CD4-positive, alpha-beta memory T cell (primary cell): ENCODE data around the gene PRAME. TPM values are rescaled to one million over a fixed set of nuclear protein-coding genes. Genes with fewer than 3 reads are reported as not detected.
A peak's percentile ranks its signal among the peaks of the same experiment; 100 is the strongest.
"Not testable (repeated sequence)": the region's sequence is repeated elsewhere in the genome, so short reads cannot be mapped to it uniquely, and the experiment has no call there.

Experiments used
- CTCF ChIA-PET: fragments of 350-600 bp; sonication (Branson Sonifier 250); formaldehyde crosslinking; loops from one replicate; lab custom pipeline; 2021; ENCODE audit warnings: inconsistent platforms; ENCODE audit not compliant: partially characterized antibody; lab: Charles Lee
- POLR2A ChIA-PET: fragments of 350-600 bp; sonication (Branson Sonifier 250); formaldehyde crosslinking; loops from one replicate; lab custom pipeline; 2021; ENCODE audit not compliant: partially characterized antibody; lab: Charles Lee
- DNase-seq, 5 donors: peaks; one replicate each; pipeline versions ENCODE4 v3.0.0 to v3.0.0-alpha.2; 2020 to 2022; ENCODE audit warnings: mixed read lengths in 1 of 5
- H3K27ac ChIP-seq: one replicate; pipeline ENCODE4 v1.7.0; 2013; ENCODE audit warnings: low read depth, low read length
- H3K27me3 ChIP-seq: 2 replicates; pipeline ENCODE4 v1.7.0; 2013; ENCODE audit warnings: mild to moderate bottlenecking, low read length, moderate library complexity; ENCODE audit not compliant: insufficient read depth
- H3K36me3 ChIP-seq: 2 replicates; pipeline ENCODE4 v1.7.0; 2013; ENCODE audit warnings: mild to moderate bottlenecking, low read length, moderate library complexity; ENCODE audit not compliant: insufficient read depth
- H3K4me1 ChIP-seq: 2 replicates; pipeline ENCODE4 v1.7.0; 2013; ENCODE audit warnings: mild to moderate bottlenecking, low read length, moderate library complexity; ENCODE audit not compliant: insufficient read depth
- H3K4me3 ChIP-seq, 2 donors: one replicate each; pipeline ENCODE4 v1.7.0; 2013; ENCODE audit warnings: low read length in 2 of 2, mild to moderate bottlenecking in 1 of 2
- H3K9me3 ChIP-seq, 2 donors: one replicate each; pipeline ENCODE4 v1.7.0; 2013; ENCODE audit warnings: low read length in 2 of 2, control low read depth in 1 of 2; ENCODE audit not compliant: control insufficient read depth in 1 of 2
- H3K27ac Mint-ChIP-seq, 7 donors: one replicate each; pipeline ENCODE4 v1.8.0; 2020 to 2021; ENCODE audit warnings: mixed read lengths in 7 of 7, mild to moderate bottlenecking in 6 of 7, inconsistent platforms in 3 of 7, moderate library complexity in 3 of 7
- H3K27me3 Mint-ChIP-seq, 2 donors: one replicate each; pipeline ENCODE4 v1.8.0; 2020 to 2021; ENCODE audit warnings: mixed read lengths in 2 of 2
- H3K36me3 Mint-ChIP-seq, 2 donors: one replicate each; pipeline ENCODE4 v1.8.0; 2020 to 2021; ENCODE audit warnings: mixed read lengths in 2 of 2, inconsistent platforms in 1 of 2, mild to moderate bottlenecking in 1 of 2
- H3K4me1 Mint-ChIP-seq, 4 donors: one replicate each; pipeline ENCODE4 v1.8.0; 2020 to 2021; ENCODE audit warnings: mixed read lengths in 4 of 4, mild to moderate bottlenecking in 1 of 4
- H3K4me3 Mint-ChIP-seq, 8 donors: one replicate each; pipeline ENCODE4 v1.8.0; 2020 to 2021; ENCODE audit warnings: mixed read lengths in 8 of 8, mild to moderate bottlenecking in 7 of 8, moderate library complexity in 6 of 8, inconsistent platforms in 3 of 8
- H3K9me3 Mint-ChIP-seq, 8 donors: one replicate each; pipeline ENCODE4 v1.8.0; 2020 to 2021; ENCODE audit warnings: mixed read lengths in 8 of 8, mild to moderate bottlenecking in 5 of 8, inconsistent platforms in 3 of 8, moderate library complexity in 1 of 8
- intact Hi-C: fragments of 100-400 bp; cut with micrococcal nuclease; formaldehyde crosslinking; loops from one replicate; pipeline ENCODE4 v1.15.1; 2023
- polyA plus RNA-seq, 2 donors: library from polyadenylated mRNA; unstranded; fragments of 300-500 nt; fragmentation: Illumina TruSeq; gene quantifications; one replicate each; pipeline ENCODE4 v1.2.3, GENCODE V29; 2021
- total RNA-seq, 2 experiments: library from RNA; stranded (reverse); gene quantifications; one replicate each; pipeline ENCODE4 v1.2.3, GENCODE V29; 2021

Gene PRAME
- total and polyA plus RNA-seq, 4 experiments from 2014 or later, result not detected

GRCh38 chr22:22590136-22590891, 31.2 kb upstream of the PRAME start:
- Histone ChIP-seq H3K4me1 (no peaks in the 10 kb centered on the region), H3K9me3 (no peaks in the 10 kb centered on the region), H3K4me3 (no peak overlapping the region), H3K27ac (no peak overlapping the region), H3K36me3 (no peaks in the 10 kb centered on the region), H3K27me3 (no peaks in the 10 kb centered on the region)
- DNase-seq, result no peak
- ChIA-PET POLR2A (no interaction called here), CTCF (interaction anchor here (0.8 to 7.5 kb wide), 9 partner anchors 8 to 377 kb away, joined by 3 to 57 read pairs (median 4); no protein-coding TSS in a partner anchor)
- intact Hi-C loops, result no loop called here
- Mint-ChIP-seq H3K4me1 (peaks cover 0 to 4% (median 2%) of the 10 kb centered on the region in 4 donors), H3K27me3 (peaks cover 10 to 13% of the 10 kb centered on the region in 2 donors), H3K4me3 (no peak overlapping the region), H3K36me3 (no peaks in the 10 kb centered on the region), H3K27ac (no peak overlapping the region), H3K9me3 (no peaks in the 10 kb centered on the region)

DNA sequence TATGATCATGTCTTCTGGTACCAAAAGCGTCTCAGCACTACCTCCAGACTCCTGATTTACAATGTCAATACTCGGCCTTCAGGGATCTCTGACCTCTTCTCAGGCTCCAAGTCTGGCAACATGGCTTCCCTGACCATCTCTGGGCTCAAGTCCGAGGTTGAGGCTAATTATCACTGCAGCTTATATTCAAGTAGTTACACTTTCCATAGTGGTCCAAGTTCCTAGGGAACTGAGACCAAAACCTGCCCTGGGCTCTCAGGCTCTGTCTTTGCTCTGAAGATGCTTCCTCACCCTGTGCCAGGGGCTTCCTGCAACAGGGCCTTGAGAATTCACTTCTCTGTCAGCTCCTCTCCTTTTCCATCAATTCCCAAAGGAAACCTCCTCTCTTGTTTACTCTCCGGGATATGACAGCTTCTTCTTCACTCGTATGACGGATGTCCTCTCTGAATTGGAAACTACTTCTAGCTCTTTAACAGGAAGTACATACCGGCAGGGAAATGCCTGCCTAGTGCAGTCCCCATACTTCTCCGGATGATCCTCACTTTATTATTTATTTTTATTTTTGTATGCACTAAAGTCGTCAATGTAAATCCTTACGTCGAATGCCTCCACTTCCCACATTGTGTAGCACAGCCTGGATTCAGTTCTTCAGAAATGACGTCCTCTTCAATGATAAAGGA, 29.6 kb upstream of the PRAME start:
- Mint-ChIP-seq H3K27ac (no peak overlapping the region), H3K9me3 (no peaks in the 10 kb centered on the region), H3K27me3 (peaks cover 11 to 15% of the 10 kb centered on the region in 2 donors), H3K4me3 (no peak overlapping the region), H3K4me1 (no peaks in the 10 kb centered on the region), H3K36me3 (no peaks in the 10 kb centered on the region)
- Histone ChIP-seq H3K36me3 (no peaks in the 10 kb centered on the region), H3K4me3 (no peak overlapping the region), H3K9me3 (no peaks in the 10 kb centered on the region), H3K4me1 (no peaks in the 10 kb centered on the region), H3K27me3 (no peaks in the 10 kb centered on the region), H3K27ac (no peak overlapping the region)
- intact Hi-C loops, result no loop called here
- ChIA-PET POLR2A (no interaction called here), CTCF (interaction anchor here (0.9 to 7.5 kb wide), 10 partner anchors 7 to 371 kb away, joined by 3 to 57 read pairs (median 6); no protein-coding TSS in a partner anchor)
- DNase-seq, result no peak

- ChIA-PET CTCF (interaction anchor here (0.7 to 7.5 kb wide), 13 partner anchors 8 to 372 kb away, joined by 3 to 57 read pairs (median 8); no protein-coding TSS in a partner anchor), POLR2A (interaction anchor here (0.6 kb wide), 1 partner anchor 689 kb away, joined by 3 read pairs; no protein-coding TSS in a partner anchor)
- H3K27ac Mint-ChIP-seq, result no peak overlapping the region
- H3K36me3 ChIP-seq, result no peaks in the 10 kb centered on the region
- no peak for DNase-seq
- no peaks in the 10 kb centered on the region for H3K4me1 Mint-ChIP-seq
- H3K27me3 ChIP-seq, result no peaks in the 10 kb centered on the region
- H3K27ac ChIP-seq, result no peak overlapping the region
- H3K9me3 Mint-ChIP-seq, result no peaks in the 10 kb centered on the region
- intact Hi-C loops, result loop anchor here (2.0 kb wide), 1 partner anchor 369 kb away; no protein-coding TSS in a partner anchor
- no peak overlapping the region for H3K4me3 Mint-ChIP-seq
- H3K9me3 ChIP-seq, result no peaks in the 10 kb centered on the region
- H3K4me1 ChIP-seq, result no peaks in the 10 kb centered on the region
- H3K27me3 Mint-ChIP-seq, result peaks cover 14 to 16% of the 10 kb centered on the region in 2 donors
- H3K36me3 Mint-ChIP-seq, result no peaks in the 10 kb centered on the region
- H3K4me3 ChIP-seq, result no peak overlapping the region
Measured at GRCh38 chr22:22587577-22588188, 28.6 kb upstream of the PRAME start.

GRCh38 chr22:22584722-22585121, 25.7 kb upstream of the PRAME start:
- intact Hi-C loops, result no loop called here
- Mint-ChIP-seq H3K4me1 (no peaks in the 10 kb centered on the region), H3K36me3 (no peaks in the 10 kb centered on the region), H3K9me3 (no peaks in the 10 kb centered on the region), H3K27ac (no peak overlapping the region), H3K27me3 (peaks cover 14 to 26% of the 10 kb centered on the region in 2 donors), H3K4me3 (no peak overlapping the region)
- Histone ChIP-seq H3K27ac (no peak overlapping the region), H3K9me3 (no peaks in the 10 kb centered on the region), H3K27me3 (no peaks in the 10 kb centered on the region), H3K4me3 (no peak overlapping the region), H3K4me1 (no peaks in the 10 kb centered on the region), H3K36me3 (no peaks in the 10 kb centered on the region)
- DNase-seq, result no peak
- CTCF ChIA-PET, result interaction anchor here (0.7 to 7.5 kb wide), 3 partner anchors 6 to 371 kb away, joined by 3 to 57 read pairs (median 34); no protein-coding TSS in a partner anchor
- POLR2A ChIA-PET, result no interaction called here

DNA sequence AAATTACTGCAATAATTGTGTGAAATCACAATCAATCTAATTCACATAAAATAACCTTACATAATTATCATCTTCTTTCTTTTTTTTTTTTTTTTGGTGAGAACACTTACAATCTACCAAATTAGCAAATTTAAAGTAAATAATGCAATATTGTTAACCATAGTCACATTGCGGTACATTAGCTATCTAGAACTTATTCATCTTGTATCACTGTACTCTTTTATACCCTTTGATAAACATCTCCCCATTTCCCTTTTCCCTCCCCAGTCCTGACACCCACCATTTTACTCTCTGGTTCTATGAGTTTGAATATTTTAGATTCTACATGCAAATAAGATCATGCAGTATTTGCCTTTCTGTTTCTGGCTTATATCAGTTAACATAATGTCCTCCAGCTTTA, 24.0 kb upstream of the PRAME start:
- intact Hi-C loops, result no loop called here
- CTCF ChIA-PET, result interaction anchor here (0.6 to 1.3 kb wide), 3 partner anchors 8 to 116 kb away, joined by 3 read pairs; no protein-coding TSS in a partner anchor

DNA sequence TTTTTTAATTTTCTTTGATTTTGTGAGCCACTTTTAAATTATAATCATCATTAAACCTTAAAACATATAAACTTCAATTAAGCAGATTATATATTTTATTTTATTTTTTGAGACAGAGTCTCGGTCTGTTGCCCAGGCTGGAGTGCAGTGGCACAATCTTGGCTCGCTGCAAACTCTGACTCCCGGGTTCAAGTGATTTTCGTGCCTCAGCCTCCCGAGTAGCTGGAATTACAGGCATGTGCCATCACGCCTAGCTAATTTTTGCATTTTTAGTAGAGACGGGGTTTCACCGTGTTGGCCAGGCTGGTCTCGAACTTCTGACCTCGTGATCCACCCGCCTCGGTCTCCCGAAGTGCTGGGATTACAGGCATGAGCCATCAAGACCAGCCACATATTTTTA, 22.5 kb upstream of the PRAME start:
- CTCF ChIA-PET, result interaction anchor here (1.3 to 6.6 kb wide), 2 partner anchors 7 to 115 kb away, joined by 3 to 57 read pairs; no protein-coding TSS in a partner anchor
- H3K9me3 Mint-ChIP-seq, H3K27me3 ChIP-seq, POLR2A ChIA-PET, H3K4me1 ChIP-seq, H3K27ac ChIP-seq, H3K4me1 Mint-ChIP-seq, H3K9me3 ChIP-seq, H3K36me3 Mint-ChIP-seq, intact Hi-C loops, H3K4me3 Mint-ChIP-seq, DNase-seq, H3K4me3 ChIP-seq, H3K36me3 ChIP-seq: not testable (repeated sequence)
- Mint-ChIP-seq H3K27me3 (peaks cover 6 to 18% of the 10 kb centered on the region in 2 donors), H3K27ac (peak overlapping the region in 1 of 7 donors; percentile 19)

More for the DNA sequence above, 24.0 kb upstream of the PRAME start:
- DNase-seq, result no peak
- Histone ChIP-seq H3K4me1 (no peaks in the 10 kb centered on the region), H3K4me3 (no peak overlapping the region), H3K27ac (no peak overlapping the region), H3K36me3 (no peaks in the 10 kb centered on the region), H3K27me3 (no peaks in the 10 kb centered on the region), H3K9me3 (no peaks in the 10 kb centered on the region)
- Mint-ChIP-seq H3K27me3 (peaks cover 9 to 21% of the 10 kb centered on the region in 2 donors), H3K4me1 (no peaks in the 10 kb centered on the region), H3K9me3 (no peaks in the 10 kb centered on the region), H3K27ac (no peak overlapping the region), H3K36me3 (no peaks in the 10 kb centered on the region), H3K4me3 (no peak overlapping the region)
- POLR2A ChIA-PET, result interaction anchor here (0.7 kb wide), 1 partner anchor 196 kb away, joined by 3 read pairs; no protein-coding TSS in a partner anchor
